ENCODE results near the gene MAP2K5. TPM values are rescaled to one million over a fixed set of nuclear protein-coding genes. Genes with fewer than 3 reads are reported as not detected.

The MAP2K5 gene
- total RNA-seq, 1 donor from 2014 or later: 25.0 TPM

GRCh38 chr15:67839499-67839928 lies 297.0 kb downstream of the MAP2K5 start:
- no peaks in the 10 kb centered on the region for H3K9me3 ChIP-seq (replicated peaks)
- peaks cover 48% of the 10 kb centered on the region for H3K4me1 ChIP-seq
- H3K27me3 ChIP-seq (ENCODE audit: low read depth): peaks cover 17% of the 10 kb centered on the region
- H3K27ac ChIP-seq (replicated peaks): peak overlapping the region; percentile 98
- intact Hi-C loops (cut with micrococcal nuclease): no loop called here
- TF ChIP-seq CTCF (IDR thresholded peaks at IDR 0.05; ENCODE audit: borderline replicate concordance): no peak
- DNase-seq: no peak
- H3K36me3 ChIP-seq: no peaks in the 10 kb centered on the region
- H3K4me3 ChIP-seq: peak overlapping the region; percentile 89

GRCh38 chr15:67839929-67840748 lies 297.6 kb downstream of the MAP2K5 start, which contains the start of gene RNU6-1:
RNU6-1 (minus strand) TSS chr15:67840045.
- TF ChIP-seq CTCF (IDR thresholded peaks at IDR 0.05; ENCODE audit: borderline replicate concordance): no peak
- no peaks in the 10 kb centered on the region for H3K36me3 ChIP-seq
- H3K27ac ChIP-seq (replicated peaks): peak within 1 kb of the TSS; percentile 98
- intact Hi-C loops (cut with micrococcal nuclease): no loop called here
- H3K27me3 ChIP-seq (ENCODE audit: low read depth): peaks cover 11% of the 10 kb centered on the region
- peak; percentile 94 for DNase-seq
- peaks cover 41% of the 10 kb centered on the region for H3K4me1 ChIP-seq
- H3K4me3 ChIP-seq: peak within 1 kb of the TSS; percentile 89
- H3K9me3 ChIP-seq (replicated peaks): no peaks in the 10 kb centered on the region

- TF ChIP-seq CTCF (IDR thresholded peaks at IDR 0.05; ENCODE audit: borderline replicate concordance): no peak
- H3K27ac ChIP-seq (replicated peaks): peak overlapping the region; percentile 98
- peak overlapping the region; percentile 89 for H3K4me3 ChIP-seq
- H3K4me1 ChIP-seq: peaks cover 33% of the 10 kb centered on the region
- no peak for DNase-seq
- intact Hi-C loops (cut with micrococcal nuclease): no loop called here
- H3K9me3 ChIP-seq (replicated peaks): no peaks in the 10 kb centered on the region
- peaks cover 3% of the 10 kb centered on the region for H3K27me3 ChIP-seq (ENCODE audit: low read depth)
- H3K36me3 ChIP-seq: no peaks in the 10 kb centered on the region
Observed at GRCh38 chr15:67840749-67841512, 298.4 kb downstream of the MAP2K5 start.

- H3K27ac ChIP-seq (replicated peaks): peak overlapping the region; percentile 98
- no peak for TF ChIP-seq CTCF (IDR thresholded peaks at IDR 0.05; ENCODE audit: borderline replicate concordance)
- H3K4me3 ChIP-seq: peak overlapping the region; percentile 89
- intact Hi-C loops (cut with micrococcal nuclease): no loop called here
- H3K9me3 ChIP-seq (replicated peaks): no peaks in the 10 kb centered on the region
- no peak for DNase-seq
- no peaks in the 10 kb centered on the region for H3K36me3 ChIP-seq
- peaks cover 30% of the 10 kb centered on the region for H3K4me1 ChIP-seq
- H3K27me3 ChIP-seq (ENCODE audit: low read depth): no peaks in the 10 kb centered on the region
Observed at GRCh38 chr15:67841513-67841762, 298.9 kb downstream of the MAP2K5 start.

GRCh38 chr15:67843092-67843501 lies 300.6 kb downstream of the MAP2K5 start:
- no peak for DNase-seq
- TF ChIP-seq CTCF (IDR thresholded peaks at IDR 0.05; ENCODE audit: borderline replicate concordance): no peak
- intact Hi-C loops (cut with micrococcal nuclease): no loop called here
- H3K4me1 ChIP-seq: peaks cover 30% of the 10 kb centered on the region
- no peaks in the 10 kb centered on the region for H3K9me3 ChIP-seq (replicated peaks)
- H3K27ac ChIP-seq (replicated peaks): no peak overlapping the region
- no peak overlapping the region for H3K4me3 ChIP-seq
- no peaks in the 10 kb centered on the region for H3K36me3 ChIP-seq
- H3K27me3 ChIP-seq (ENCODE audit: low read depth): no peaks in the 10 kb centered on the region

Data from left ventricle myocardium inferior (tissue), 1 donor.